A673 (cell line): ENCODE measurements around the gene ABCA4.

ENCODE experiments used
- CTCF ChIP-seq: fragments of 300-800, 200-600 bp; sonication (generic); conservative IDR thresholded peaks from 2 replicates; pipeline ENCODE4 v1.5.1; 2017; ENCODE audit warnings: low read depth, mild to moderate bottlenecking, antibody characterized with exemption, low read length, moderate library complexity, mixed read lengths
- EZH2 ChIP-seq: fragments of 200-600 bp; sonication (generic); IDR thresholded peaks from 2 replicates; pipeline ENCODE4 v1.6.1; 2017; ENCODE audit warnings: borderline replicate concordance, low read depth, mild to moderate bottlenecking, mixed read lengths, antibody characterized with exemption, low read length; ENCODE audit not compliant: poor library complexity, severe bottlenecking

GRCh38 chr1:94143809-94144176 lies 22.8 kb upstream of the ABCA4 start:
- TF ChIP-seq CTCF (no peak), EZH2 (no peak)
